Neural cell (in vitro differentiated cells): ENCODE results near the gene NSG2. TPM values are rescaled to one million over a fixed set of nuclear protein-coding genes. Genes with fewer than 3 reads are reported as not detected.

Experiments used
- H2AFZ ChIP-seq: fragments of 200-600, 300-800 bp; sonication (generic), shearing (Covaris generic); 2 replicates; pipeline ENCODE4 v1.6.0; 2014; ENCODE audit warnings: low read depth, mild to moderate bottlenecking, antibody characterized with exemption, low read length, moderate library complexity
- H3F3A ChIP-seq: fragments of 200-600 bp; shearing (Covaris generic); 2 replicates; pipeline ENCODE4 v1.6.1; 2016; ENCODE audit warnings: mild to moderate bottlenecking, moderate library complexity, mixed read lengths, antibody characterized with exemption, low read length; ENCODE audit not compliant: insufficient read depth, poor library complexity, severe bottlenecking
- H3K27ac ChIP-seq: fragments of 200-600, 300-800 bp; sonication (generic), shearing (Covaris generic); 2 replicates; pipeline ENCODE4 v1.5.1; 2014; ENCODE audit warnings: mild to moderate bottlenecking, low read length, moderate library complexity
- H3K27me3 ChIP-seq: fragments of 300-800, 200-600 bp; sonication (generic), shearing (Covaris generic); 2 replicates; pipeline ENCODE4 v1.6.0; 2014; ENCODE audit warnings: mild to moderate bottlenecking, low read depth, low read length, moderate library complexity; ENCODE audit not compliant: insufficient read depth
- H3K36me3 ChIP-seq: fragments of 300-800, 200-600 bp; sonication (generic), shearing (Covaris generic); 2 replicates; pipeline ENCODE4 v1.5.1; 2014; ENCODE audit warnings: mild to moderate bottlenecking, antibody characterized with exemption, low read length, moderate library complexity; ENCODE audit not compliant: insufficient read depth
- H3K4me2 ChIP-seq: fragments of 300-800, 200-600 bp; sonication (generic), shearing (Covaris generic); 2 replicates; pipeline ENCODE4 v1.6.0; 2014; ENCODE audit warnings: mild to moderate bottlenecking, low read length
- H3K4me3 ChIP-seq: fragments of 300-800, 200-600 bp; sonication (generic), shearing (Covaris generic); 2 replicates; pipeline ENCODE4 v1.5.1; 2014; ENCODE audit warnings: mild to moderate bottlenecking, low read length, moderate library complexity
- H3K79me2 ChIP-seq: fragments of 200-600 bp; shearing (Covaris generic); replicated peaks from 2 replicates; pipeline ENCODE4 v1.6.0; 2014; ENCODE audit warnings: mild to moderate bottlenecking, low read length, moderate library complexity; ENCODE audit not compliant: insufficient read depth
- H3K9ac ChIP-seq: fragments of 300-800, 200-600 bp; sonication (generic), shearing (Covaris generic); 2 replicates; pipeline ENCODE4 v1.6.1; 2016; ENCODE audit warnings: mild to moderate bottlenecking, low read length, mixed read lengths
- H3K9me2 ChIP-seq: fragments of 200-600 bp; shearing (Covaris generic); 2 replicates; pipeline ENCODE4 v1.6.1; 2016; ENCODE audit warnings: mild to moderate bottlenecking, low read length, mixed read lengths; ENCODE audit not compliant: insufficient read depth
- H3K9me3 ChIP-seq: fragments of 200-600, 300-800 bp; sonication (generic), shearing (Covaris generic); 2 replicates; pipeline ENCODE4 v1.6.1; 2016; ENCODE audit warnings: mild to moderate bottlenecking, mixed run types, low read length, moderate library complexity, mixed read lengths
- H4K20me1 ChIP-seq: fragments of 200-600 bp; shearing (Covaris generic); 2 replicates; pipeline ENCODE4 v1.6.1; 2016; ENCODE audit warnings: mild to moderate bottlenecking, mixed run types; ENCODE audit not compliant: insufficient read depth
- EP300 ChIP-seq: fragments of 450-650 bp; conservative IDR thresholded peaks from 2 replicates; pipeline ENCODE4 v1.6.1; 2014; ENCODE audit warnings: antibody characterized with exemption, mild to moderate bottlenecking, moderate library complexity; ENCODE audit not compliant: poor library complexity, severe bottlenecking
- MXI1 ChIP-seq: fragments of 450-650 bp; conservative IDR thresholded peaks from 2 replicates; pipeline ENCODE4 v1.6.1; 2014; ENCODE audit warnings: antibody characterized with exemption, mild to moderate bottlenecking; ENCODE audit not compliant: poor library complexity, severe bottlenecking
- RAD21 ChIP-seq: fragments of 450-650 bp; conservative IDR thresholded peaks from 2 replicates; pipeline ENCODE4 v1.6.1; 2014; ENCODE audit warnings: antibody characterized with exemption, mild to moderate bottlenecking, moderate library complexity
- TAF1 ChIP-seq: IDR thresholded peaks from 2 replicates; pipeline ENCODE4 v1.6.1; 2012; ENCODE audit warnings: low read depth
- polyA plus RNA-seq: library from polyadenylated mRNA; depleted of rRNA; stranded (reverse); fragments of >200 nt; gene quantifications from 2 replicates; pipeline ENCODE4 v1.2.3, GENCODE V29; 2014
- TF ChIP-seq, protein P1 (sequence below): IDR thresholded peaks from 2 replicates; pipeline ENCODE4 v1.6.1; 2012; ENCODE audit warnings: borderline replicate concordance
- TF ChIP-seq, protein P2 (sequence below): fragments of 450-650 bp; IDR thresholded peaks from 2 replicates; pipeline ENCODE4 v1.5.1; 2014; ENCODE audit warnings: antibody characterized with exemption, mild to moderate bottlenecking, moderate library complexity; ENCODE audit not compliant: poor library complexity, severe bottlenecking

NSG2 gene
- polyA plus RNA-seq, 1 donor from 2014 or later = 1,761 TPM

DNA sequence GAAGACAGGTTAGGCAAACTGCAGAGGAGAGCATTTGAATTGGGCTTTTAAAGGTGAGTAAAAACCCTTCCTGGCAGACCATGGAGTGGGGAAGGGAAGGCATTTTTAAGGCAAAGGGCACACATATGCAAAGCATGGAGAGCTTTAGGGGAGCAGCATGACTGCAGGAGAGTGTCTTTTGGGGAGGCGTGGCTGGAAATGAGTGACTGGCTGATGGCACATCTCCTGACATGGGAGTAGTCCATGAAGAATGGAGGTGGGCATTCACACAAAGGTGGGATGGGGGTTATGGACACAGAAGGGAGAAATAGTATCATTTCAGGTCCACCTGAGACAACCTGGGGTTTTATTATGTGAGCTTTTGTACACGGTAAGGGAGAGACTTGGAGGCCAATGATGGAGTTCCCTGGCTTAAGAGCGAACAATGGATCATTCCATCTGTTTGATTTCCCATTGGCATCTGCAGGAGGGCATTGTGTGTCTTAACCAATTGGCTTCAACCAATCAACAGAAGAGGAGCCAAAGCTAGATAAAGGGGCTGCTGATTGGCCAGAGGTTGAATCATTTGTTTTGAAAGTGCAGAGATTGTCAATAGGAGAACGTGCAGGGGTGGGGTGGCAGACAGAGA, 2.1 kb downstream of the NSG2 start:
- peak overlapping the region; percentile 83 for H3K4me3 ChIP-seq
- no peak overlapping the region for H2AFZ ChIP-seq

GRCh38 chr5:174052636-174053035, 7.1 kb downstream of the NSG2 start:
- Histone ChIP-seq H3K4me2 (no peak overlapping the region), H3K9me3 (no peaks in the 10 kb centered on the region), H3K36me3 (peaks cover 16% of the 10 kb centered on the region), H3K9ac (no peak overlapping the region), H2AFZ (no peak overlapping the region), H3K9me2 (no peaks in the 10 kb centered on the region), H3K79me2 (peaks cover 33% of the 10 kb centered on the region), H3F3A (no peaks in the 10 kb centered on the region), H3K4me3 (peak overlapping the region; percentile 28), H4K20me1 (peaks cover 11% of the 10 kb centered on the region), H3K27me3 (no peaks in the 10 kb centered on the region), H3K27ac (no peak overlapping the region)
- TF ChIP-seq, protein P1, sequence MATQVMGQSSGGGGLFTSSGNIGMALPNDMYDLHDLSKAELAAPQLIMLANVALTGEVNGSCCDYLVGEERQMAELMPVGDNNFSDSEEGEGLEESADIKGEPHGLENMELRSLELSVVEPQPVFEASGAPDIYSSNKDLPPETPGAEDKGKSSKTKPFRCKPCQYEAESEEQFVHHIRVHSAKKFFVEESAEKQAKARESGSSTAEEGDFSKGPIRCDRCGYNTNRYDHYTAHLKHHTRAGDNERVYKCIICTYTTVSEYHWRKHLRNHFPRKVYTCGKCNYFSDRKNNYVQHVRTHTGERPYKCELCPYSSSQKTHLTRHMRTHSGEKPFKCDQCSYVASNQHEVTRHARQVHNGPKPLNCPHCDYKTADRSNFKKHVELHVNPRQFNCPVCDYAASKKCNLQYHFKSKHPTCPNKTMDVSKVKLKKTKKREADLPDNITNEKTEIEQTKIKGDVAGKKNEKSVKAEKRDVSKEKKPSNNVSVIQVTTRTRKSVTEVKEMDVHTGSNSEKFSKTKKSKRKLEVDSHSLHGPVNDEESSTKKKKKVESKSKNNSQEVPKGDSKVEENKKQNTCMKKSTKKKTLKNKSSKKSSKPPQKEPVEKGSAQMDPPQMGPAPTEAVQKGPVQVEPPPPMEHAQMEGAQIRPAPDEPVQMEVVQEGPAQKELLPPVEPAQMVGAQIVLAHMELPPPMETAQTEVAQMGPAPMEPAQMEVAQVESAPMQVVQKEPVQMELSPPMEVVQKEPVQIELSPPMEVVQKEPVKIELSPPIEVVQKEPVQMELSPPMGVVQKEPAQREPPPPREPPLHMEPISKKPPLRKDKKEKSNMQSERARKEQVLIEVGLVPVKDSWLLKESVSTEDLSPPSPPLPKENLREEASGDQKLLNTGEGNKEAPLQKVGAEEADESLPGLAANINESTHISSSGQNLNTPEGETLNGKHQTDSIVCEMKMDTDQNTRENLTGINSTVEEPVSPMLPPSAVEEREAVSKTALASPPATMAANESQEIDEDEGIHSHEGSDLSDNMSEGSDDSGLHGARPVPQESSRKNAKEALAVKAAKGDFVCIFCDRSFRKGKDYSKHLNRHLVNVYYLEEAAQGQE = no peak
- no peak for TF ChIP-seq RAD21
- no peak for TF ChIP-seq MXI1
- TF ChIP-seq, protein P2, sequence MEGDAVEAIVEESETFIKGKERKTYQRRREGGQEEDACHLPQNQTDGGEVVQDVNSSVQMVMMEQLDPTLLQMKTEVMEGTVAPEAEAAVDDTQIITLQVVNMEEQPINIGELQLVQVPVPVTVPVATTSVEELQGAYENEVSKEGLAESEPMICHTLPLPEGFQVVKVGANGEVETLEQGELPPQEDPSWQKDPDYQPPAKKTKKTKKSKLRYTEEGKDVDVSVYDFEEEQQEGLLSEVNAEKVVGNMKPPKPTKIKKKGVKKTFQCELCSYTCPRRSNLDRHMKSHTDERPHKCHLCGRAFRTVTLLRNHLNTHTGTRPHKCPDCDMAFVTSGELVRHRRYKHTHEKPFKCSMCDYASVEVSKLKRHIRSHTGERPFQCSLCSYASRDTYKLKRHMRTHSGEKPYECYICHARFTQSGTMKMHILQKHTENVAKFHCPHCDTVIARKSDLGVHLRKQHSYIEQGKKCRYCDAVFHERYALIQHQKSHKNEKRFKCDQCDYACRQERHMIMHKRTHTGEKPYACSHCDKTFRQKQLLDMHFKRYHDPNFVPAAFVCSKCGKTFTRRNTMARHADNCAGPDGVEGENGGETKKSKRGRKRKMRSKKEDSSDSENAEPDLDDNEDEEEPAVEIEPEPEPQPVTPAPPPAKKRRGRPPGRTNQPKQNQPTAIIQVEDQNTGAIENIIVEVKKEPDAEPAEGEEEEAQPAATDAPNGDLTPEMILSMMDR = no peak
- TF ChIP-seq TAF1 = no peak

More for the DNA sequence above, 2.1 kb downstream of the NSG2 start:
- Histone ChIP-seq H4K20me1 (no peaks in the 10 kb centered on the region), H3K27ac (peak overlapping the region; percentile 93), H3K36me3 (peaks cover 12% of the 10 kb centered on the region), H3K9ac (peak overlapping the region; percentile 93), H3K79me2 (peaks cover 36% of the 10 kb centered on the region), H3K4me2 (peak overlapping the region; percentile 62), H3K9me3 (no peaks in the 10 kb centered on the region), H3F3A (no peaks in the 10 kb centered on the region), H3K27me3 (no peaks in the 10 kb centered on the region), H3K9me2 (no peaks in the 10 kb centered on the region)
- TF ChIP-seq, protein P1 = no peak
- TF ChIP-seq EP300 = peak; percentile 16
